ENCODE measurements around the gene HIC2. TPM values are rescaled to one million over a fixed set of nuclear protein-coding genes. Genes with fewer than 3 reads are reported as not detected.
"Not testable (repeated sequence)": the region's sequence is repeated elsewhere in the genome, so short reads cannot be mapped to it uniquely, and the experiment has no call there.

The HIC2 gene
- 1 to 10 TPM; 4.2 to 9.4 (median 6.3) TPM for total RNA-seq

GRCh38 chr22:21417227-21417746 is at the start of gene HIC2:
HIC2 (plus strand) TSS chr22:21417371; CDS start chr22:21442832, 25,461 bp downstream.
- H3K9me3 ChIP-seq; H3K36me3 ChIP-seq; H3K27me3 ChIP-seq; DNase-seq (ENCODE audit: low spot score in 2 of 2); H3K4me1 ChIP-seq; H3K27ac ChIP-seq: not testable (repeated sequence)
- WGBS, result no CpG with 5 or more reads among the region's 81 CpGs
- peak within 1 kb of the TSS; percentile 48 for H3K4me3 ChIP-seq

- H3K4me3 ChIP-seq, H3K4me1 ChIP-seq, H3K9me3 ChIP-seq, H3K36me3 ChIP-seq, H3K27ac ChIP-seq, H3K27me3 ChIP-seq: not testable (repeated sequence)
- no CpG with 5 or more reads among the region's 12 CpGs for WGBS
- DNase-seq (ENCODE audit: low spot score in 2 of 2), result peak in 1 of 2 donors; percentile 20
These were observed 48.4 kb upstream of the HIC2 start for GRCh38 chr22:21368603-21369310.

- not testable (repeated sequence) for H3K4me1 ChIP-seq; H3K27me3 ChIP-seq; DNase-seq (ENCODE audit: low spot score in 2 of 2); H3K27ac ChIP-seq; H3K4me3 ChIP-seq; H3K9me3 ChIP-seq; H3K36me3 ChIP-seq
- WGBS, result no CpG with 5 or more reads among the region's 4 CpGs
These were observed 41.3 kb upstream of the HIC2 start for GRCh38 chr22:21375880-21376279.

GRCh38 chr22:21383701-21384467 is 33.3 kb upstream of the HIC2 start, which contains the start of gene RIMBP3B:
RIMBP3B (plus strand) TSS chr22:21383751; CDS start chr22:21383859, 108 bp downstream.
- not testable (repeated sequence) for H3K4me3 ChIP-seq; DNase-seq (ENCODE audit: low spot score in 2 of 2); H3K36me3 ChIP-seq; H3K9me3 ChIP-seq; H3K4me1 ChIP-seq; H3K27me3 ChIP-seq; H3K27ac ChIP-seq
- no CpG with 5 or more reads among the region's 91 CpGs for WGBS

- H3K27ac ChIP-seq; H3K9me3 ChIP-seq; H3K4me3 ChIP-seq; H3K36me3 ChIP-seq; DNase-seq (ENCODE audit: low spot score in 2 of 2); H3K4me1 ChIP-seq; H3K27me3 ChIP-seq: not testable (repeated sequence)
- no CpG with 5 or more reads among the region's 79 CpGs for WGBS
These were observed 32.5 kb upstream of the HIC2 start for GRCh38 chr22:21384468-21385357.

GRCh38 chr22:21389480-21389879 is 27.7 kb upstream of the HIC2 start:
- H3K27ac ChIP-seq; H3K36me3 ChIP-seq; H3K4me3 ChIP-seq; H3K4me1 ChIP-seq; H3K9me3 ChIP-seq; H3K27me3 ChIP-seq; DNase-seq (ENCODE audit: low spot score in 2 of 2): not testable (repeated sequence)
- WGBS, result no CpG with 5 or more reads among the region's 7 CpGs

GRCh38 chr22:21390013-21390412 is 27.2 kb upstream of the HIC2 start:
- DNase-seq (ENCODE audit: low spot score in 2 of 2); H3K36me3 ChIP-seq; H3K27me3 ChIP-seq; H3K9me3 ChIP-seq; H3K4me1 ChIP-seq; H3K4me3 ChIP-seq; H3K27ac ChIP-seq: not testable (repeated sequence)
- no CpG with 5 or more reads among the region's 9 CpGs for WGBS

- DNase-seq (ENCODE audit: low spot score in 2 of 2), result not testable (repeated sequence)
These were observed 22.6 kb upstream of the HIC2 start for GRCh38 chr22:21394613-21395012.

GRCh38 chr22:21401197-21401969 is 15.8 kb upstream of the HIC2 start:
- H3K27me3 ChIP-seq; H3K9me3 ChIP-seq; H3K36me3 ChIP-seq; DNase-seq (ENCODE audit: low spot score in 2 of 2); H3K4me1 ChIP-seq; H3K27ac ChIP-seq; H3K4me3 ChIP-seq: not testable (repeated sequence)
- WGBS, result no CpG with 5 or more reads among the region's 21 CpGs

More at GRCh38 chr22:21394613-21395012, 22.6 kb upstream of the HIC2 start:
- WGBS, result no CpG with 5 or more reads among the region's 7 CpGs
- H3K4me3 ChIP-seq, H3K36me3 ChIP-seq, H3K9me3 ChIP-seq, H3K4me1 ChIP-seq, H3K27me3 ChIP-seq, H3K27ac ChIP-seq: not testable (repeated sequence)

GRCh38 chr22:21402763-21403314 is 14.3 kb upstream of the HIC2 start:
- H3K36me3 ChIP-seq; H3K27me3 ChIP-seq; H3K27ac ChIP-seq; H3K4me1 ChIP-seq; DNase-seq (ENCODE audit: low spot score in 2 of 2); H3K4me3 ChIP-seq; H3K9me3 ChIP-seq: not testable (repeated sequence)
- WGBS, result 100% methylated on average over 1 of the region's 5 CpGs

GRCh38 chr22:21407139-21407538 is 10.0 kb upstream of the HIC2 start:
- not testable (repeated sequence) for DNase-seq (ENCODE audit: low spot score in 2 of 2); H3K36me3 ChIP-seq; H3K9me3 ChIP-seq; H3K27ac ChIP-seq; H3K4me3 ChIP-seq; H3K27me3 ChIP-seq; H3K4me1 ChIP-seq
- 100% methylated on average over 1 of the region's 1 CpG for WGBS

- DNase-seq (ENCODE audit: low spot score in 2 of 2); H3K27me3 ChIP-seq; H3K4me1 ChIP-seq; H3K4me3 ChIP-seq; H3K9me3 ChIP-seq; H3K27ac ChIP-seq; H3K36me3 ChIP-seq: not testable (repeated sequence)
- 86% methylated on average over 1 of the region's 4 CpGs for WGBS
These were observed 9.4 kb upstream of the HIC2 start for GRCh38 chr22:21407792-21408191.

GRCh38 chr22:21416375-21416774 is 796 bp upstream of the HIC2 start:
- H3K36me3 ChIP-seq; DNase-seq (ENCODE audit: low spot score in 2 of 2): not testable (repeated sequence)

More at GRCh38 chr22:21416375-21416774, 796 bp upstream of the HIC2 start:
- H3K27me3 ChIP-seq, H3K27ac ChIP-seq, H3K4me1 ChIP-seq, H3K4me3 ChIP-seq, H3K9me3 ChIP-seq: not testable (repeated sequence)
- WGBS, result no CpG with 5 or more reads among the region's 25 CpGs
